ENCODE results near the gene MDK.
"Not testable (repeated sequence)": the region's sequence is repeated elsewhere in the genome, so short reads cannot be mapped to it uniquely, and the experiment has no call there.

Gene MDK

GRCh38 chr11:46369458-46370152 is 11.9 kb upstream of the MDK start:
- no peak for DNase-seq

- DNase-seq = no peak
Measured at GRCh38 chr11:46370253-46370652, 11.2 kb upstream of the MDK start.

- not testable (repeated sequence) for DNase-seq
Measured at GRCh38 chr11:46371262-46371661, 10.2 kb upstream of the MDK start.

DNA sequence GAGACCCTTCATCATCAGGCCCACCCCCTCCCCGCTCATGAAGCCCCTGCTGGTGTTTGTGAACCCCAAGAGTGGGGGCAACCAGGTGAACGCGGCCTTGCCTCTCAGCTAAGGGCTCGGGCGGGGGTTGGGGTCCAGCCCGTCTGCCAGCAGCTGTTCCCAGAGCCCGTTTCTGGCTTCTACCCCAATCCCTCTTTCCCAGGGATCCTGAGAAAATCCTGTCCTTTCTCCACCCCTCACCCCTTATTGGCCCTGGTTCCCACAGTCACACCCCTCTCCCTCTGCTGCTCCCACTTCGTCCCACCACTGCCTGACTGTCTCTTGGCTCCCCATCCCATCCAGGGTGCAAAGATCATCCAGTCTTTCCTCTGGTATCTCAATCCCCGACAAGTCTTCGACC is 9.4 kb upstream of the MDK start:
- no peak for DNase-seq

GRCh38 chr11:46372501-46372900 is 9.0 kb upstream of the MDK start:
- DNase-seq = not testable (repeated sequence)

GRCh38 chr11:46373787-46374740 is 7.4 kb upstream of the MDK start:
- no peak for DNase-seq

GRCh38 chr11:46374815-46375214 is 6.7 kb upstream of the MDK start:
- no peak for DNase-seq

DNA sequence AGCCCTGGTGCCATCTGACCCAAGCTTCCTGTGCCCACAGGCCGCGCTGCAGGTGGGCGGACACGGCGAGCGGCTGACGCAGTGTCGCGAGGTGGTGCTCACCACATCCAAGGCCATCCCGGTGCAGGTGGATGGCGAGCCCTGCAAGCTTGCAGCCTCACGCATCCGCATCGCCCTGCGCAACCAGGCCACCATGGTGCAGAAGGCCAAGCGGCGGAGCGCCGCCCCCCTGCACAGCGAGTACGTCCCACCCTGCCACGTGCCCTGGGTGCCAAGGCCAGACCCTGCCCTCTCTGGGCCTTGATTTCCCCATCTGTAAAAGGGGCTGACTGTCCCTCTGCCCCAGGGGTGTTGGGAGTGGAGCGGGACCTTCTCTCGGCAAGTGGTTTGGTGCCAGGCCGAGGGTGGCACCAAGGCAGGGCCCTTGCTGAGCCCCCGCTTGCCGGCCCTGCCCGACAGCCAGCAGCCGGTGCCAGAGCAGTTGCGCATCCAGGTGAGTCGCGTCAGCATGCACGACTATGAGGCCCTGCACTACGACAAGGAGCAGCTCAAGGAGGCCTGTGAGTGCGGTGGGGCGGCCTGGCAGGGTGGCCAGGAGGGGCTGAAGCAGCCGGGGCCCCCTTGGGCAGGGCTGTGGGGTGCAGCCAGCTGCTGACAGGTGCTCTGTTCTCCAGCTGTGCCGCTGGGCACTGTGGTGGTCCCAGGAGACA is 5.9 kb upstream of the MDK start:
- no peak for DNase-seq

DNA sequence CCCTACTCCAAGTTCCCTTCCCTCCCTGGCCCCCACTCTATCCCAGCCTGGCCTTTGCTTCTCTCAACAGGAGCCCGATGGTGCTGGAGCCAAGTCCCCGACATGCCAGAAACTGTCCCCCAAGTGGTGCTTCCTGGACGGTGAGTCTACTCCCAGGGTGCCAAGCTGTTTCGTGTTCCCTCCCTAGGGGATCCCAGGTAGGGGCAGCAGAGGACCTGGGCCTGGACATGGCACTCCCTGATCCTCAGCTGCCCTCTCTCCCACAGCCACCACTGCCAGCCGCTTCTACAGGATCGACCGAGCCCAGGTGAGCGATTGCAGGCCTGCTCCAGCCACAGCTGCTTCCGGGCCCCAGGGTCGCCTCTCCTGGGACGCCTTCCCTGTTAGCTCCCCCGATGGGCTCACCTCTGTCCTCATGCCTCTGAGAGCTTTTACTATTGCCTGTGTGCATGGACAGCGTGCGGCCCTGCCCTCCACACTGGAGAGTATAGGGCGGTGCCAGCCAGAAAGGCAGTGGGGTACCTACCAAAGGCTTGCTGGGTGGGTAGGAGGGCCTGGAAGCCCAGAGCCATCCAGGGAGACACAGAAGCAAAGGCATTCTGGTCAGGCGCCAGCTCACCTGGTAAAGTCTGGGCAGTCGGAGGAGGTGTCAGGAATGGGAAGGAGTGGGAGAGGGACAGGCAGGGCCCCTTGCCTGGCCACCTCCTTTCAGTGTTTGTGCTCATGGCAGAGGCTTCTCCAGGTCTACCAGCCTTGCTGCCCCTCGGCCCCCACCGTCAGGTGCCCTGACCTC is 5.0 kb upstream of the MDK start:
- no peak for DNase-seq

- DNase-seq = no peak
Measured at GRCh38 chr11:46377290-46377689, 4.2 kb upstream of the MDK start.

- DNase-seq = no peak
Measured at GRCh38 chr11:46377831-46378230, 3.6 kb upstream of the MDK start.

DNA sequence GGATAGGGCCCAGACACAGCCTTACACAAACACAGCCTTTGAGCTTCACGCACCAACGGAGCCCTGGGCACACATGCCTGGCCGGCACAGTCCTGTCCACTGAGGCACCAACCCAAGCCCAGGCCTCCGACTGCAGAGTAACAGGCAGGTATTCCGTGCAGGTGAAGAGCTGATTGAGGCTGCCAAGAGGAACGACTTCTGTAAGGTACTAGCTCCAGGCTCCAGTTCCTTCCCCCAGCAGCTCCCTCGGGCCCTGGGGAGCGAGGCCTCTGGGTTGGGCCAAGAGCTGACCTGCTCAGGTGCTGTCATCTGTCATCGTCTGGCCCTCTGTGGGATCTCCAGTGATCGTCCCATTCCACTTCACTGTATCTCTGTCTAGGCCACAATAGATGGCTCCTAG is 3.2 kb upstream of the MDK start:
- no peak for DNase-seq

GRCh38 chr11:46378811-46379481 is 2.5 kb upstream of the MDK start:
- no peak for DNase-seq

DNA sequence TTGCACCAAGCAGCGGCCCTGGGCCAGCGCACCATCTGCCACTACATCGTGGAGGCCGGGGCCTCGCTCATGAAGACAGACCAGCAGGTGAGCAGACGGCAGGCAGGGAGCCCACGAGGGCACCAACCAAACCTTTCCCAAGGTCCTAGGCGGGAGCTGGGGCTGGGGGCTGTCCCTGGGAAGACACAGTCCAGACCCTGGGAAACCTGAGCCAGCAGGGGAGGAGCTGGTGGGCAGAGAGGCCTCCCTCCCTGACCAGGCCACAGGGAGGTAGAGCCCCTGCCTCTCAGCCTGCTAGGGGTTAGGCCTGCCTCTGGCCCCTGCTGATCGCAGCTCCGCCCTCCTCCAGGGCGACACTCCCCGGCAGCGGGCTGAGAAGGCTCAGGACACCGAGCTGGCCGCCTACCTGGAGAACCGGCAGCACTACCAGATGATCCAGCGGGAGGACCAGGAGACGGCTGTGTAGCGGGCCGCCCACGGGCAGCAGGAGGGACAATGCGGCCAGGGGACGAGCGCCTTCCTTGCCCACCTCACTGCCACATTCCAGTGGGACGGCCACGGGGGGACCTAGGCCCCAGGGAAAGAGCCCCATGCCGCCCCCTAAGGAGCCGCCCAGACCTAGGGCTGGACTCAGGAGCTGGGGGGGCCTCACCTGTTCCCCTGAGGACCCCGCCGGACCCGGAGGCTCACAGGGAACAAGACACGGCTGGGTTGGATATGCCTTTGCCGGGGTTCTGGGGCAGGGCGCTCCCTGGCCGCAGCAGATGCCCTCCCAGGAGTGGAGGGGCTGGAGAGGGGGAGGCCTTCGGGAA is 1.8 kb upstream of the MDK start:
- DNase-seq = not testable (repeated sequence)

- peak; percentile 48 for DNase-seq
Measured at GRCh38 chr11:46380340-46381047, 975 bp upstream of the MDK start.

DNA sequence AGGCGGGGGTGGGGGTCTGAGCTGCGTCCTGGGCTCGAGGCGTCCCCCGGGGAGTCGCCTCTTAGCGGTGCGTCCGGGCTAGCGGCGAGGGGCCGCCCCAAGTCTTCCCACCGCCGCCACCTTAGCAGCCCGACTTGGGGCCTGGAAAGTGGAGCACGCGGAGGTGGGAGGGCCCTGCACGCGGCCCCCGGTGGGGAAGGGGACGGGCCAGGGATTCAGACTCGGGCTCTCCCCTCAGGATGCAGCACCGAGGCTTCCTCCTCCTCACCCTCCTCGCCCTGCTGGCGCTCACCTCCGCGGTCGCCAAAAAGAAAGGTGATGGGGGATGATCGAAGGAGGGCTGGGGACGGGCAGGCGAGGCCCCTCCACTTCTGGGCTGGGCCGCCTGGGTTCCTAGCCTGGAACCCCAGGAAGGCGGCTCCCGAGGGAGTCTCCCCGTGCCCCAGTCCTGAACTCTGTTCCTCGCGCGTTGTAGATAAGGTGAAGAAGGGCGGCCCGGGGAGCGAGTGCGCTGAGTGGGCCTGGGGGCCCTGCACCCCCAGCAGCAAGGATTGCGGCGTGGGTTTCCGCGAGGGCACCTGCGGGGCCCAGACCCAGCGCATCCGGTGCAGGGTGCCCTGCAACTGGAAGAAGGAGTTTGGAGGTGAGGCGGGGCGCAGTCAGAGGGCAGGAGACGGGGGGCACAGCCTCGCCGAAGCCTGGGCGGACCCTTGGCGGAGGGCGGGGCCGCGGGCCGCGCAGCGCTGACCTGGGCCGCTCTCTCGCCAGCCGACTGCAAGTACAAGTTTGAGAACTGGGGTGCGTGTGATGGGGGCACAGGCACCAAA is 563 bp downstream of the MDK start:
- DNase-seq = no peak

DNA sequence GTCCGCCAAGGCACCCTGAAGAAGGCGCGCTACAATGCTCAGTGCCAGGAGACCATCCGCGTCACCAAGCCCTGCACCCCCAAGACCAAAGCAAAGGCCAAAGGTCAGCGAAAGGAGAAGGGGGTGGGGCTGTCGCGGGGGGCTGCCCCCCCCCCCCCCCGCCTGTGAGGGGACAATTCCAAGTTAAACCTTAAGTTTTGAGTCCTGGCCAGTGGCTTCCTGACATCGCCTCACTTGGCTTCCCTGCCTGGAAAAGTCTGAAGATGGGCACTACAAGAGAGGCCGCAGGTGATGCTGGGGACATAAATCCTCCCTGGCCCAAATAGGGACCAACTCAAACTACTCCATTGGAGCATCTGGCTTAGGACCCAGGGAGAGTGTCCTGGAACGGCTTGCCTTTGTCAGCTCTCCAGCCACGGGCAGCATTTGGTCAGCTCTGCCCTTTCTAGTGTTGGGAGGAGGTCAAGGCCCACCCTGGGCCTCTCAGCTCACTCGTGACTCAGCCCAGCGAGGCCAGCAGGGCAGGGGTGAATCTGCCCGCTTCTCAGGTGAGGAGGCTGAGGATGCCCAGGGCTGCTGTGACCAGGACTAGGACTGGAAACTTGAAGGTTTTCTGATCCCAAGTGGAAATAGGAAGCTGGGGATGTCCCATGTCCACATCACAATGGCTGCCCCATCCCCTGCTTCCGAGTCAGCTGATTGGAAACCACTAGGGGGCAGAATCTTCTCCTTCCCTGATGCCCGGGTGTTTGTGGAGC is 1.4 kb downstream of the MDK start:
- no peak for DNase-seq

GRCh38 chr11:46383404-46383758 is 1.9 kb downstream of the MDK start:
- DNase-seq = no peak
